Activated CD4-positive, alpha-beta T cell treated with anti-CD3 and anti-CD28 coated beads, Interleukin-2, Interleukin-6, amounts not matched to agents 100 ng/mL and 50 ng/mL, durations not matched to agents 16 hours and 8 hours (primary cell): Measurements from ENCODE around the gene TALDO1.
"Not testable (repeated sequence)": the region's sequence is repeated elsewhere in the genome, so short reads cannot be mapped to it uniquely, and the experiment has no call there.

Experiments used
- DNase-seq: peaks from one replicate; pipeline ENCODE4 v3.0.0-alpha.2; 2020

The TALDO1 gene

DNA sequence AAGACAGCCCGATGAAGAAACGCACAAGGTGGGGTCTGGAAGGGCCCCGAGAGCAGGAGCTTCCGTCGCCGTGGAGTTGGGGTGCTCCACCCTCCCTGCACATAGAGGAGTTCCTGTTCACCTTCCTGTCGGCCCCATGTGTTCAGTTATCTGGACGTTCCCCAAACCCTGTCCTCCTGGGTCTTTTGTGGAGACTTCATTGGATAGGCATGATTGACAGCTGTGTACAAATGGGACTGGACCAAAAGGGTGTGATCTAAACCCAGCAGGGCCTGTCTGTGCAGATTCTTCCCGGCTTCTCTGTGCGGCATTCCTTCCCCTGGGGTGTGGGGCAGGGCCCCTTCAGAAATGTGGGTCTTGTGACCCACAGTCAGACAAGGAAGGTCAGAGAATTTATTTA lies 9.4 kb upstream of the TALDO1 start:
- not testable (repeated sequence) for DNase-seq

DNA sequence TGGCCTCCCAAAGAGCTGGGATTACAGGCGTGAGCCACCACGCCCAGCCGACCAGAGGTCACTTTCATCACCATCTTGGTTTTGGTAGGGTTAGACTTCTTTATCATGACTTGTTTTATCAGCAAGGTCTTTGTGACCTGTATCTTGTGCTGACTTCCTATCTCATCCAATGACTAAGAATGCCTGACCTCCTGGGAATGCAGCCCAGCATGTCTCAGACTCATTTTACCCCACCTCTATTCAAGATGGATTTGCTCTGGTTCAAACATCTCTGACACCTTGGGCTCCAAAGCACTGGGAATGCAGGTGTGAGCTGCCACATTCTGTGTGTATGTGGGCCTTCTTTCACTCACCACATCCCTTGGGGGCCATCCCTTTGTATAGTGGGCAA lies 5.1 kb upstream of the TALDO1 start:
- no peak for DNase-seq

DNA sequence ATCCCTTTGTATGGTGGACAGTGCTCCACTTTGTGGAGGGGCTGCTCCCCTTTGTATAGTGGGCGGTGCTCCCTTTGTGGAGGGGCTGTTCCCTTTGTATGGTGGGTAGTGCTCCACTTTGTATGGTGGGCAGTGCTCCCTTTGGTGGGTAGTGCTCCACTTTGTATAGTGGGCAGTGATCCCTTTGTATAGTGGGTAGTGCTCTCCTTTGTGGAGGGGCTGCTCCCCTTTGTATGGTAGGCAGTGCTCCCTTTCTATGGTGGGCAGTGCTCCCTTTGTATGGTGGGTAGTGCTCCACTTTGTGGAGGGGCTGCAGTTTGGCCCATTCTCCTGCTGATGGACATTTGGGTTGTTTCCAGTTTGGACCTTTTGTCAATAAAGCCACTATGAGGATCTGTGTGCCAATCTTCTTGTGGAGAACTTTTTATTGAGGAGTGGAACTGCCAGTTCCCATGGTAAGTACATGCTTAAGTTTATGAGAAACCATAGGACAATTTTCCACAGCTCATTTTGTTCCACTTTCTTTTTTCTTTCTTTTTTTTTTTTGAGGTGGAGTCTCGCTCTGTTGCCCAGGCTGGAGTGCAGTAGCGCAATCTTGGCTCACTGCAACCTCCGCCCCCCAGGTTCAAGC lies 4.6 kb upstream of the TALDO1 start:
- no peak for DNase-seq

DNA sequence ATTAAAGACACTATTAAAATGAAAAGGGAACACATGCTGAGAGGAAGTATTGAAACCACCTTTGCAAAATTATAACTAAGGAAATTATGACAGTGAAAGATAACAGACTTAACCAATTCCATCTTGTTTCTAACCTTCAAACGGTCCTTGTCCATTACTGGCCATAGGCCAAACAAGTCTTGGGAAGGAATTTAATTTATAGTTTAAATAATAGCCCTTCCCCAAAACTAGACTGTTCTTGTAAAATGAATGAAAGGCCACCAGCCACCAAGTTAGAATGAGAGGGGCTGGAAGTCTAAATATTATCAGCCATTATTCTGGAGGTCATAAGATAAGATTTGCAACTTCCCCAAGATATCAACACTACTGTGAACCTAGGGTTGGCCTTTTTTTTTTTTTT lies 1.8 kb upstream of the TALDO1 start:
- DNase-seq, result no peak

DNA sequence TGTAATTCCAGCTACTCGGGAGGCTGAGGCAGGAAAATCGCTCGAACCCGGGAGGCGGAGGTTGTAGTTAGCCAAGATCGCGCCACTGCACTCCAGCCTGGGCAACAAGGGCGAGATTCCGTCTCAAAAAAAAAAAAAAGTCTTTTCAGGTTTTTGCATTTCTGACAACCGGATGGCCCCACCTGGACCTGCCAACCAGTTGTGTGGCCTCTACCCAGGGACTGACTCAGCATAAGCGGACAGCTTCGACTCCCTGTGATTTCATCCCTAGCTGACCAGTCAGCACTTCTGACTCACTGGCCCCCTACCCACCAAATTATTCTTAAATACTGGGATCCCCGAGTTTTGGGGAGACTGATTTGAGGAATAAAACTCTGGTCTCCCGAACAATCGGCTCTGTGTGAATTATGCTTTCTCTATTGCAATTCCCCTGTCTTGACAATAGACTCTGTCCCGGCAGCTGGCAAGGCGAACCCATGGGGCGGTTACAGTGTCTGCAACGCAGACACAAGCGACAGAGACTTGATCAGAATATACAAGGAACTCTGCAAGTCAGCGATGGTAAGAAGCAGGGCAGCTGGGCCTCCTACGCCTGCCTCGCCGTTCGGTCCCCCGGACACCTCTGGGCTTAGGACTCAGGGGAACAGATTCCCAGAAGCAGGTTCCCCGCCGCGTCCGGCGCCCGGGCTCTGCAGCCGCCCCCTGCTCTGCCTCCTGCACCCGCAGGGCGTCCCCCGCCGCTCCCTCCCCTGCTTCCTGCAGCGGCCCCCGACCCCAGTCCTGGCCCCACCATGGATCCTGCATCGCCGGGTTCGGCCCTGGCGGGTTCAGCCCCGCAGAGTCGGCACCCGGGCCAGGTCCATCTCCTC lies 741 bp upstream of the TALDO1 start:
- peak; percentile 48 for DNase-seq

DNA sequence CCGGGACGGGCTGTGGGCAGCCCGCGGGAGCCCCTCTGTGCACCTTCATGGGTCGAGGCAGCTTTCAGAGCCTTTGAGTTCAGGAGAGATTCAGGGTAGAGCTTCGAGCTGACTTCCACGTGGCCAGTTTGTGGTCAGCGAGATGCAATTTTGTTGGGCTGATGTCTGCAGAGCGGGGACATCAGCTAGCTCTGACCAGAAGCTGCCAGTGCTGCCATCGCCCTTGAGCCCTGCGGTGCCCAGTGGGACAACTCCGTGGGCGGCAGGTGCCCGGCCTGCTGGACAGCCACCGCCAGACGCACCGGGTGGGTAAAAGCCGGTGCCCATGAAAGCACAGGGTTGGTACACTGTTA lies 719 bp downstream of the TALDO1 start:
- DNase-seq, result no peak

DNA sequence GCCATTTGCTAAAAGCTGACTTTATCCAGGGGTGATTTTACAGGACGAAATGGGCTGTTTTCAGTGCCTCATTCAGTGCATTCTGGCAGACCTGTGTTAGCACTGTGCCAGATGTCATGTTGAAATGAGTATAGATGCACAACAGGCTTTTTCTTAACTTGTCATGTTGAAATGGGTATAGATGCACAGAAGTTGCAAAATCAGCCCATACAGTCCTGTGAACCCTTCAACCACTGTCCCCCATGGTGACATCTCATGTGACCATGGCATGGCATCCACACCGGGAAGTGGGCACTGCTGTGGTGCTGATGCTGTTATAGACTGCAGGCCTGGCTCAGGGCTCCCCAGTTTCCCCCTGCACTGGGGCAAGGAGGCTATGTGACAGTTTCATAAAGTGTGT lies 2.5 kb downstream of the TALDO1 start:
- DNase-seq, result no peak

DNA sequence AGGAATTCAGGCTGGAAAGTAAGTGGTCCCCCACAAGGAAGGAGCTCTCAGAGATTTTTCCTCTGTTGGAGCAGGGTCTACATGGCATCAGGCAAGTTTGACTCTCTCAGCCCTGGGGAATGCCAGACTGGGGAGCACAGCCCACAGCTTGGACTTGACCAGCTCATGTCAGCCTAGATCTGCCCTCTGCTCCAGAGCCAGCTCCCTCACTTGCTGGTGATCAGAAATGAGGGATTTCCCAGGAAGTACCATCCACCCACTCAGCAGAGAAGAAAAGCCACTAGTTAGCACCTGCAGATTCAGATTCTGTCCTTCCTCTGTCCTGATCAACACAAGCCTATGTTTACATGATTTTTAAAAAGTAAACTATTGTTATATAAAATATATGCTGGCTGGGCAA lies 13.0 kb downstream of the TALDO1 start:
- DNase-seq, result no peak

DNA sequence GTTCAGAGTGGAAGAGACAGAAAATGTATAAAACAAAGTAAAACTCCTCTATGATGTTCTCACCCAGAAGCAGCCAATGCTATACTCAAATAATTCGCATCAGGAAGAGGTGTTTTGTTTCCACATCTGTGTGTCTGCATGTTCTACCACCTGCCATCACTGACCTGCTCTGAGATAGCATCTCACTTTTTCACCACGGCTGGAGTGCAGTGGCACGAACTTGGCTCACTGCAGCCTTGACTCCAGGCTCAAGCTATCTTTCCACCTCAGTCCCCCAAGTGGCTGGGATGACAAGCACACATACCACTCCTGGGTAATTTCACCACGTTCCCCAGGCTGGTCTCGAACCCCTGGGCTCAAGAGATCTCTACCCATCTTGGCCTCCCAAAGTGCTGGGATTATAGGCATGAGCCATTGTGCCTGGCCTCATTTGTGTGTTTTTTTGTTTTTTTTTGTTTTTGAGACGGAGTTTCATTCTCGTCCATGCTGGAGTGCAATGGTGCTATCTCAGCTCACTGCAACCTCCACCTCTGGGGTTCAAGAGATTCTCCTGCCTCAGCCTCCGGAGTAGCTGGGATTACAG lies 14.4 kb downstream of the TALDO1 start:
- no peak for DNase-seq

DNA sequence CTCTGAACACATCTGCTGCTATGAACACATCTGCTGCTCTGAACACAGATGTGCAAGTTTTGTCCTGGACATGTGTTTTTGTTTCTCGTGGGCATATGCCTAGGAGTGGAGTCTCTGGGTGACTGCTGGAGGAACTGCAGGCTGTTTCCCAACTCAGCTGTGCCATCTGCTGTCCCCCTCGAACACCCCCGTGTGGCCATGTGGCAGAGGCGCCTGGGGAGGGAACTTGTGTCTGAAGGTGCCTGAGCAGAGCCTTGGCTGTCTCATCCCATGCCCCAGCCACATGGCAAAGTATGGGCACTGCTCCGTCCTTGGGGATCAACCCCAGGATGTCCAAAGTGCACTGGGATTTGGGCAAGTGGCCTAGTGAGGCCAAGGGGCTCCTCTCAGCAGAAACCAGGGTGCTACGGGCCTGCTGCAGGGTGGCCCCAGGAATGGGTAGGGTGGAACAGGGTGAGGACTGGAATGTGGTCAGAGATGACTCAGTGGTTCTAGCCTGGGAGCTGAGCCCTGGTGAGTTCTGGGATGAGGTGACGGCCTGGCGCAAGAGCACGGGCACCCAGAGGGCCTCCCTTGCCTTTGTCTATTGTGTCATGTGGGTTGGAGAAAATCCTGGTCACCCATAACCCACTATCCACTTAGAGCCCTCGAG lies 15.3 kb downstream of the TALDO1 start:
- peak; percentile 35 for DNase-seq

DNA sequence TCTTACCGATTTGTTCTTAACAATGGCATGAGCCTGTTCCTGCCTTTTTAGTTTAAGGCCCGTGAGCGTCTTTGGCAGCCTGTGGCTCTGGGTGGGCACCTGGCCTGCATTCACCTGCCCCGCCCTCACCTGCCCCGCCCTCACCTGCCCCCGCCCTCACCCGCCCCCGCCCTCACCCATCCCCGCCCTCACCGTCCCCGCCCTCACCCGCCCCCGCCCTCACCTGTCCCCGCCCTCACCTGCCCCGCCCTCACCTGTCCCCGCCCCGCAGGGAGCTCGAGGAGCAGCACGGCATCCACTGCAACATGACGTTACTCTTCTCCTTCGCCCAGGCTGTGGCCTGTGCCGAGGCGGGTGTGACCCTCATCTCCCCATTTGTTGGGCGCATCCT lies 15.8 kb downstream of the TALDO1 start:
- no peak for DNase-seq

DNA sequence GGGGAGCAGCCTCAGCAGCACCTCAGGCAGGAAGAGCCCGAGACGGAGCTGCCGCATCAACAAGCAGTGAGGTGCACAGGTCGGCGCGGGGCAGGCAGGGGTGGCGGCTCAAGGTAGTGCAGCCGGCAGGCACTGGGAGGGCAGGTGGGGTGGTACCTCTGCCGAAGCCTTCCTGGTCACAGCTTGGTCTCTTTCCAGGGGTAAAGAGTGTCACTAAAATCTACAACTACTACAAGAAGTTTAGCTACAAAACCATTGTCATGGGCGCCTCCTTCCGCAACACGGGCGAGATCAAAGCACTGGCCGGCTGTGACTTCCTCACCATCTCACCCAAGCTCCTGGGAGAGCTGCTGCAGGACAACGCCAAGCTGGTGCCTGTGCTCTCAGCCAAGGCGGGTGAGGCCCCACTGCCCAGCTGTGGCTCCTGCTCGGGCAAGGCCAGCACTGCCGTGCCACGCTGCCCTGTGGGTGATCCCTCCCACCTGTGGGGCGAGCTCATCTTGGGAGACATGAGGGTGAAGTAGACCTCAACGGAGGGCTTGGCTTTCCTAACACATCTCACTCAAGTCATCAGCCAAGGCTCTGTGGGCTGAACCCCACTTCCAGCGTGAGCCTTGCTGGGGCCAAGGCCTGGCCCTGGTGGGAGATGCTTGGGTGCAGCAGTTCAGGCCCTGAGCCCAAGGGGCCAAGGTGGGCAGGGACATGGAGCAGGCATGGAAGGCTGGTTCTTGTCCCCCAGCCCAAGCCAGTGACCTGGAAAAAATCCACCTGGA lies 16.5 kb downstream of the TALDO1 start:
- no peak for DNase-seq

DNA sequence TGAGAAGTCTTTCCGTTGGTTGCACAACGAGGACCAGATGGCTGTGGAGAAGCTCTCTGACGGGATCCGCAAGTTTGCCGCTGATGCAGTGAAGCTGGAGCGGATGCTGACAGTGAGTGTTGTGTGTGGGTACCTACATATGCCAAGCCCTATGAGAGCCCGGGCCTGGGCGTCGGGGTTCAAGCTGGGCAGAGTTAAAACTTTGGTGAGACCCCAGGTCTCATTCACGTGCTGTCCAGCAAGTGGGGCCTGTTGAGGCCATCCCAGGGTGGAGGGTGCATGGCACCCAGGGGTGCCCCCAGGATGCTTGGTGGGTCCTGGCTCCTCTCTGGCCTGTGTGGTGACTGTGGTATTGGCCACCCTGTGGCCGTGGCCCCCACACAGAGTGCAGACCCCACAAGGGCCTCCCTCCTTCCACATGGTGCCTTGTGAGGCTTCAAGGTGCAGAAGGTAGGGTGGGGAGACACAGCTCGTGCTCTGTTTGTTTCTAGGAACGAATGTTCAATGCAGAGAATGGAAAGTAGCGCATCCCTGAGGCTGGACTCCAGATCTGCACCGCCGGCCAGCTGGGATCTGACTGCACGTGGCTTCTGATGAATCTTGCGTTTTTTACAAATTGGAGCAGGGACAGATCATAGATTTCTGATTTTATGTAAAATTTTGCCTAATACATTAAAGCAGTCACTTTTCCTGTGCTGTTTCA lies 17.2 kb downstream of the TALDO1 start:
- DNase-seq, result no peak

DNA sequence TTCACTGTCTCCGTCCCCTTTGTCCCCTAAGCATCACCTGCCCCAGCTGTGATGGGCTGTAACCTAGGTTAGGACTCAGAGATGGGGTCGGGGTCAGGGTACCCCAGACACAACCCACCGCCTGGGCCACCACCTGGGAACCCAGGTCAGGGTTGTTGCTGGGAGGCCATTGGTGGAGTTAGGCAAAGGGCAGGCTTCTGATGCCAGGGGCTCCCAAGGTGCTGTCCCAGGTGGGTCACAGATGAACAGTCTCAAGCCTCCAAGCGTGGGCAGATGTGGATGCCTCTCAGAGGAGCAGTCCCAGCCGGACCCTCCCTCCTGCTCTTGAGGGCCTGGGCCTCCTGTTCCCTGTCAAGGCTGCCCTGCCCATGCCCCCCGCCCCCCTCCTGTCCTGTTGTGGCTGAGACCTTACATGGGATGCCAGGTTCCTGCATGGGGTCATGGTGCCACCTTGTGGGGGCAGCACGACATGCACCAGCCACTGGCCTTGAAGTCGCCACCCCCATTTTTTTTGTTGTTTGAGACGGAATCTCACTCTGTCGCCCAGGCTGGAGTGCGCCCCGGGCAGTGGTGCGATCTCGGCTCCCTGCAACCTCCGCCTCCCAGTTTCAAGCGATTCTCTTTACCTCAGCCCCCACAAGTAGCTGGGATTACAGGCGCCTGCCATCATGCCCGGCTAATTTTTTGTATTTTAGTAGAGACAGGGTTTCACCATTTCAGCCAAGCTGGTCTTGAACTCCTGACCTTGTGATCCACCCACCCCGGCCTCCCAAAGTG lies 17.9 kb downstream of the TALDO1 start:
- DNase-seq, result peak; percentile 73

DNA sequence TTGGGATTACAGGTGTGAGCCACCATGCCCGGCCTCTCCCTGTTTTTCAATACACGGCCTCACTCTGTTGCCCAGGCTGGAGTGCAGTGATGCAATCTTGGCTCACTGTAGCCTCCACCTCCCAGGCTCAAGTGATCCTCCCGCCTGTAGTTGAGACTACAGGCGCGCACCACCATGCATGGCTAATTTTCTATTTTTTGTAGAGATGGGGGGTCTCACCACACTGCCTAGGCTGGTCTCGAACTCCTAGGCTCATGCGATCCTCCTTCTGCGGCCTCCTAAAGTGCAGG lies 18.5 kb downstream of the TALDO1 start:
- no peak for DNase-seq

DNA sequence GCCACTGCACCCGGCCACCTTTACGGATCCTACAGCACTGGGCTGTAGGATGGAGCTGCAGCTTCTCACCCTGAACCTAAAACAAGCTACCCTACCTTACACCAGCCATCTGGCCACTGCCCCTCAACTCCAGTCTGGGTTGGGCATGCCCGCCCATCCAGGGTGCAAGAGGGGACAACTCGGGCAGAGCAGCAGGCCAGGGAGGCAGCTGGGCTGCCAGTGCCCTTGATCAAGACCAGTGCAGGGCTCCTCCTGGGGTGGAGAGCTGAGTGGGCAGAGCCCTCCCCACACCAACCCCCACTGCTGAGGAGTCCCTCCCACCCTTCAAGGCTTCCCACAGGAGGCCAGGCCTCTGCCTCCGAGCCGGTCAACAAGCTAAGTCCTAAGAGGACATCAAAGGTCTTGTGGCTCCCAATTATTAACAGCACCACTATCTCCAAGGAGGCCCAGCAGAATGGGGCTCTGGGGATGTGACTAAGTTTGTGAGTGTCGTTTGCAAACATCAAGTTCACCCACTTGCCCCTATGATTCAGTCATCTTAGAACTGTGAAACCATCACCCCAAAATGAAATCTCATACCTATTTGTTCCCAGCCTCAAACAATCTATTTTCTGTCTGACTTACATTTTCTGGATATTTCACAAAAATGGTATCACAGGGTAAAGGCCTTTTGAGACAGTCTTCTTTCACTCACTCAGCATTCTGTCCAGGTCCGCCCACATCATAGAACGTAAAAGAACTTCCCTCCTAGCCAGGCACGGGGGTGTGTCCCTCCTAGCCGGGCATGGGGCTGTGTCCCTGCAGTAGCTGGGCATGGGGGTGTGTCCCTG lies 19.1 kb downstream of the TALDO1 start:
- DNase-seq, result no peak

DNA sequence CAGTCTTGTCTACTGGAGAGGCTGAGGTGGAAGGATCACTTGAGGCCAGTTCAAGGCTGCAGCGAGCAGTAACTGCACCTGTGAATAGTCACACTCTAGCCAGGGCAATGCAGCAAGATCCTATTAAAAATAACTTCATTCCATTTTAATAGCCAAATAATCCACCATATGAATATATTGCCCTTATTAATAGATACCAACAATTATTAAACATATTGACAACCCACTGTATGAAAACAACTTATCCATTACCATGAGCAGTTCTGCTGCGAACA lies 19.6 kb downstream of the TALDO1 start:
- no peak for DNase-seq

DNA sequence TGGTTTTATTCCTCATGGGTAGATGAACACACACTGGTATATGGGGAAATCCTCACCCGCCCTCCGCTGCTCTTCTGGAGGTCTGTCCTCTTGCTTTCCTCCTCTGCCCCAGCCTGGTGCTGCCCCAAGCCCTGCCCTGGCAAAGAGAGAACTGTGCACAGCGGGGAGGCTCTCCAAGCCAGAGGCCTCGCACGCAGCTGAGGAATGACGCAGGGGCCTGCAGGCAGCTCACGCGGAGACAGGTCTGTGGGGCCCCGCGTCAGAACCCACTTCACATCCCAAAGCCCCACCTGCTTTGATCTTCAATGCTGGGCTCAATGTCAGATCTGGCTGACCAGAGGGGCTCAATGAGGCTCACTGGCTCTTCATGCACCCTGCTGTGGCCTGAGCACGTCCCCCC lies 20.0 kb downstream of the TALDO1 start:
- DNase-seq, result no peak

DNA sequence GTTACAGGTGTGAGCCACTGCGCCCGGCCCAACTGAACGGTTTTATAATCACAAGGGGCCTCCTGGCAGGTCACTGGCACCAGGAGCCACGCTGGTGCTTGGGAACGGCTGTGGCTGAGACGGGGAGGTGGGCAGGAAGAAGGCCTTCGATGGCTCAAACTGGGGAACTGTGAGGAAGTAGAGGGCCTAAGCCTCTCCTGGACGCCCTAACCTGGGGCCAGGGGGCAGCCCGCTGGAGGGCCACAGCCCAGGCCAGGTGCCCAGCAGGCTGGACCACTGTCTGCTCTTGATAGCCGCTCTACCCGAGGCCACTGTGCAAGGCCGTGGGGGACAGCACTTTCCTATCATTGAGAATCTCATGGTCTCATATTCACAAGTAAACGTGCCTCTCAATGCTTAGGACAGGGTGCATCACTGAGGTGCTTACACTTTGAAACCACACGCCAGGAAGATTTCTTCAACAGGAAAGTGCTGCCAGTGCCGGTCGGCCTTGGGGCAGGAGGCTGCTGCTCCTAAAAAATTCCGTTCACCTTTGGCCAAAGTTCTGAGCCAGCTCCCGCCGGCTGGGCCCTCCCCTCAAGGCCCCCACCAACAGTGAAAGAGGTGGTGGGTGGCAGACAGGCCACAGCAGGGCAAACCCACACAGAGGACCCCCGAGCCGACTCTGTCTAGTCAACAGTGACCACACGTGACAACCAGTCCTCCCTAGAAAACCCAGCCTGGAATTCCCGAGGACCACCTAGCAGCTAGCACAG lies 22.8 kb downstream of the TALDO1 start:
- DNase-seq, result no peak
